Activated CD4-positive, alpha-beta memory T cell treated with anti-CD3 and anti-CD28 coated beads for 36 hours (primary cell): ENCODE data around the gene TTLL3. TPM values are rescaled to one million over a fixed set of nuclear protein-coding genes. Genes with fewer than 3 reads are reported as not detected.
A peak's percentile ranks its signal among the peaks of the same experiment; 100 is the strongest.
"Not testable (repeated sequence)": the region's sequence is repeated elsewhere in the genome, so short reads cannot be mapped to it uniquely, and the experiment has no call there.

Experiments
- CTCF ChIA-PET: fragments of 350-600 bp; sonication (Branson Sonifier 250); formaldehyde crosslinking; loops from one replicate; lab custom pipeline; 2021; ENCODE audit warnings: antibody characterized with exemption, inconsistent platforms; lab: Charles Lee
- POLR2A ChIA-PET: fragments of 350-600 bp; sonication (Branson Sonifier 250); formaldehyde crosslinking; loops from one replicate; lab custom pipeline; 2021; ENCODE audit warnings: antibody characterized with exemption; lab: Charles Lee
- DNase-seq: peaks from one replicate; pipeline ENCODE4 v3.0.0-alpha.2; 2020
- H3K27ac Mint-ChIP-seq: one replicate; pipeline ENCODE4 v1.8.0; 2021; ENCODE audit warnings: mixed read lengths
- H3K27me3 Mint-ChIP-seq: one replicate; pipeline ENCODE4 v1.8.0; 2021; ENCODE audit warnings: mixed read lengths
- H3K36me3 Mint-ChIP-seq: one replicate; pipeline ENCODE4 v1.8.0; 2021; ENCODE audit warnings: mixed read lengths
- H3K4me1 Mint-ChIP-seq: one replicate; pipeline ENCODE4 v1.8.0; 2021; ENCODE audit warnings: low read depth, mixed read lengths
- H3K4me3 Mint-ChIP-seq: one replicate; pipeline ENCODE4 v1.8.0; 2021; ENCODE audit warnings: mild to moderate bottlenecking, mixed read lengths
- H3K9me3 Mint-ChIP-seq: one replicate; pipeline ENCODE4 v1.8.0; 2021; ENCODE audit warnings: mixed read lengths
- intact Hi-C: fragments of 100-400 bp; cut with micrococcal nuclease; formaldehyde crosslinking; loops from one replicate; pipeline ENCODE4 v1.15.1; 2023
- total RNA-seq, 2 experiments: library from RNA; stranded (reverse); gene quantifications; one replicate each; pipeline ENCODE4 v1.2.3, GENCODE V29; 2021

The TTLL3 gene
- total RNA-seq, 2 experiments from 2014 or later = 49.6 to 49.7 TPM

- peak within 1 kb of the TSS; percentile 99 for H3K4me3 Mint-ChIP-seq
- intact Hi-C loops = loop anchor here (1.0 to 2.0 kb wide), 4 partner anchors 47 to 405 kb away; partner anchors contain the start of genes CRELD1, JAGN1, TADA3 and TATDN2
- ChIA-PET CTCF (interaction anchor here (0.8 to 4.4 kb wide), 6 partner anchors 17 to 183 kb away, joined by 3 to 22 read pairs (median 3); partner anchors contain the start of genes CRELD1 and FANCD2), POLR2A (interaction anchor here (0.9 to 1.7 kb wide), 3 partner anchors 17 to 89 kb away, joined by 3 to 13 read pairs (median 3); partner anchors contain the start of genes CAMK1 and CRELD1)
- peaks cover 20% of the 10 kb centered on the region for H3K36me3 Mint-ChIP-seq
- no peaks in the 10 kb centered on the region for H3K27me3 Mint-ChIP-seq
- peak within 1 kb of the TSS; percentile 90 for H3K27ac Mint-ChIP-seq
- peak; percentile 97 for DNase-seq
- no peaks in the 10 kb centered on the region for H3K9me3 Mint-ChIP-seq
- H3K4me1 Mint-ChIP-seq = peaks cover 26% of the 10 kb centered on the region
Measured at GRCh38 chr3:9843715-9844438, 33.8 kb downstream of the TTLL3 start, which contains the start of gene RPUSD3. TSS of gene RPUSD3 (minus strand) at chr3:9844008. CDS start at chr3:9843990, 18 bp downstream.

GRCh38 chr3:9846231-9846630 lies 36.2 kb downstream of the TTLL3 start:
- no peak overlapping the region for H3K27ac Mint-ChIP-seq
- peaks cover 26% of the 10 kb centered on the region for H3K4me1 Mint-ChIP-seq
- CTCF ChIA-PET = interaction anchor here (1.1 to 4.4 kb wide), 3 partner anchors 69 to 100 kb away, joined by 3 to 22 read pairs (median 3); partner anchors contain the start of gene CRELD1
- no peak overlapping the region for H3K4me3 Mint-ChIP-seq
- POLR2A ChIA-PET = no interaction called here
- no peaks in the 10 kb centered on the region for H3K27me3 Mint-ChIP-seq
- H3K9me3 Mint-ChIP-seq = no peaks in the 10 kb centered on the region
- no peak for DNase-seq
- intact Hi-C loops = no loop called here
- peaks cover 11% of the 10 kb centered on the region for H3K36me3 Mint-ChIP-seq

GRCh38 chr3:9846931-9847488 lies 36.9 kb downstream of the TTLL3 start:
- Mint-ChIP-seq H3K36me3 (peaks cover 7% of the 10 kb centered on the region), H3K27me3 (peaks cover 3% of the 10 kb centered on the region), H3K4me1 (peaks cover 22% of the 10 kb centered on the region), H3K4me3 (no peak overlapping the region), H3K9me3 (no peaks in the 10 kb centered on the region), H3K27ac (no peak overlapping the region)
- ChIA-PET POLR2A (no interaction called here), CTCF (interaction anchor here (0.8 to 4.4 kb wide), 5 partner anchors 15 to 100 kb away, joined by 3 to 22 read pairs (median 3); partner anchors contain the start of gene CRELD1)
- no peak for DNase-seq
- intact Hi-C loops = no loop called here

GRCh38 chr3:9847870-9848269 lies 37.8 kb downstream of the TTLL3 start:
- H3K36me3 Mint-ChIP-seq, H3K9me3 Mint-ChIP-seq, POLR2A ChIA-PET, DNase-seq, H3K4me3 Mint-ChIP-seq, H3K27ac Mint-ChIP-seq, H3K27me3 Mint-ChIP-seq, intact Hi-C loops: not testable (repeated sequence)
- H3K4me1 Mint-ChIP-seq = peaks cover 17% of the 10 kb centered on the region
- CTCF ChIA-PET = interaction anchor here (1.4 to 1.5 kb wide), 3 partner anchors 37 to 103 kb away, joined by 3 to 21 read pairs (median 4); partner anchors contain the start of gene CRELD1

GRCh38 chr3:9848860-9849259 lies 38.8 kb downstream of the TTLL3 start:
- H3K27me3 Mint-ChIP-seq, DNase-seq, H3K9me3 Mint-ChIP-seq, intact Hi-C loops, H3K36me3 Mint-ChIP-seq, H3K4me3 Mint-ChIP-seq, POLR2A ChIA-PET, H3K27ac Mint-ChIP-seq: not testable (repeated sequence)
- H3K4me1 Mint-ChIP-seq = peaks cover 22% of the 10 kb centered on the region
- CTCF ChIA-PET = interaction anchor here (0.6 to 1.8 kb wide), 16 partner anchors 9 to 241 kb away, joined by 3 to 21 read pairs (median 3); partner anchors contain the start of gene CRELD1

GRCh38 chr3:9851383-9851782 lies 41.3 kb downstream of the TTLL3 start:
- DNase-seq, H3K27ac Mint-ChIP-seq, CTCF ChIA-PET, H3K27me3 Mint-ChIP-seq, H3K36me3 Mint-ChIP-seq, H3K4me3 Mint-ChIP-seq, POLR2A ChIA-PET, H3K9me3 Mint-ChIP-seq, intact Hi-C loops: not testable (repeated sequence)
- peaks cover 13% of the 10 kb centered on the region for H3K4me1 Mint-ChIP-seq

DNA sequence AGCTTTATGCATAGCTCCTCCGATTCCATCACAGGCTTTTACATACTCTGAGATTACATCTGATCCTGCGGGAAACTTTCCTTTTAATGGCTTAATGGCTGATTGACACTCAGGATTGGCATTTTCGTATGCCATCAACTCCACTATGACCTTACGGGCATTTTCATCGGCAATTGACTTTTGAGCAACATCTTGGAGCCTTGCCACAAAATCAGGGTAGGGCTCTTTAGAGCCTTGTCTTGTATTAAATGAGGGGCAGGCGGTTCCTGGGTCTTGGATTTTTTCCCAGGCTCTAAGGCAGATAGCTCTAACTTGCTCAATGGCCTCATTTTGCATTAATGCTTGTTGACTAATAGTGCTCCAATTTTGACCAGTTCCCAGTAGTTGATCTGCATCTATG lies 41.9 kb downstream of the TTLL3 start:
- POLR2A ChIA-PET, H3K27me3 Mint-ChIP-seq, CTCF ChIA-PET, intact Hi-C loops, H3K27ac Mint-ChIP-seq, H3K36me3 Mint-ChIP-seq, DNase-seq, H3K9me3 Mint-ChIP-seq, H3K4me3 Mint-ChIP-seq: not testable (repeated sequence)
- peaks cover 13% of the 10 kb centered on the region for H3K4me1 Mint-ChIP-seq

- ChIA-PET POLR2A (interaction anchor here (0.7 kb wide), 1 partner anchor 81 kb away, joined by 3 read pairs; the partner anchor contains the start of gene CRELD1), CTCF (interaction anchor here (0.6 to 0.8 kb wide), 2 partner anchors 73 to 80 kb away, joined by 3 to 6 read pairs; no protein-coding TSS in a partner anchor)
- Mint-ChIP-seq H3K27me3 (peaks cover 3% of the 10 kb centered on the region), H3K36me3 (no peaks in the 10 kb centered on the region), H3K9me3 (no peaks in the 10 kb centered on the region), H3K4me3 (no peak overlapping the region), H3K4me1 (peaks cover 13% of the 10 kb centered on the region), H3K27ac (no peak overlapping the region)
- DNase-seq = no peak
- intact Hi-C loops = no loop called here
Measured at GRCh38 chr3:9852528-9852927, 42.5 kb downstream of the TTLL3 start.

- H3K36me3 Mint-ChIP-seq, H3K4me3 Mint-ChIP-seq, H3K9me3 Mint-ChIP-seq, H3K27ac Mint-ChIP-seq, intact Hi-C loops, DNase-seq, H3K4me1 Mint-ChIP-seq, CTCF ChIA-PET, POLR2A ChIA-PET, H3K27me3 Mint-ChIP-seq: not testable (repeated sequence)
Measured at GRCh38 chr3:9854291-9854940, 44.4 kb downstream of the TTLL3 start.

- no peaks in the 10 kb centered on the region for H3K36me3 Mint-ChIP-seq
- intact Hi-C loops = no loop called here
- no peak for DNase-seq
- H3K4me3 Mint-ChIP-seq = no peak overlapping the region
- CTCF ChIA-PET = no interaction called here
- no peak overlapping the region for H3K27ac Mint-ChIP-seq
- POLR2A ChIA-PET = no interaction called here
- H3K4me1 Mint-ChIP-seq = peaks cover 10% of the 10 kb centered on the region
- peaks cover 3% of the 10 kb centered on the region for H3K27me3 Mint-ChIP-seq
- H3K9me3 Mint-ChIP-seq = no peaks in the 10 kb centered on the region
Measured at GRCh38 chr3:9855594-9855993, 45.5 kb downstream of the TTLL3 start.

- Mint-ChIP-seq H3K27me3 (peaks cover 10% of the 10 kb centered on the region), H3K9me3 (no peaks in the 10 kb centered on the region), H3K4me3 (no peak overlapping the region), H3K4me1 (peaks cover 3% of the 10 kb centered on the region), H3K36me3 (no peaks in the 10 kb centered on the region), H3K27ac (no peak overlapping the region)
- ChIA-PET CTCF (interaction anchor here (1.7 kb wide), 1 partner anchor 86 kb away, joined by 3 read pairs; no protein-coding TSS in a partner anchor), POLR2A (no interaction called here)
- DNase-seq = no peak
- intact Hi-C loops = no loop called here
Measured at GRCh38 chr3:9859530-9860025, 49.5 kb downstream of the TTLL3 start.
